ENCODE measurements around the gene ATP5PD. TPM values are rescaled to one million over a fixed set of nuclear protein-coding genes. Genes with fewer than 3 reads are reported as not detected.

Gene ATP5PD
- total and polyA plus RNA-seq, 2 of the 13 experiments (the other 11 are each of a cell fraction or from before 2014, with no cell fraction given), result 158 to 428 TPM

DNA sequence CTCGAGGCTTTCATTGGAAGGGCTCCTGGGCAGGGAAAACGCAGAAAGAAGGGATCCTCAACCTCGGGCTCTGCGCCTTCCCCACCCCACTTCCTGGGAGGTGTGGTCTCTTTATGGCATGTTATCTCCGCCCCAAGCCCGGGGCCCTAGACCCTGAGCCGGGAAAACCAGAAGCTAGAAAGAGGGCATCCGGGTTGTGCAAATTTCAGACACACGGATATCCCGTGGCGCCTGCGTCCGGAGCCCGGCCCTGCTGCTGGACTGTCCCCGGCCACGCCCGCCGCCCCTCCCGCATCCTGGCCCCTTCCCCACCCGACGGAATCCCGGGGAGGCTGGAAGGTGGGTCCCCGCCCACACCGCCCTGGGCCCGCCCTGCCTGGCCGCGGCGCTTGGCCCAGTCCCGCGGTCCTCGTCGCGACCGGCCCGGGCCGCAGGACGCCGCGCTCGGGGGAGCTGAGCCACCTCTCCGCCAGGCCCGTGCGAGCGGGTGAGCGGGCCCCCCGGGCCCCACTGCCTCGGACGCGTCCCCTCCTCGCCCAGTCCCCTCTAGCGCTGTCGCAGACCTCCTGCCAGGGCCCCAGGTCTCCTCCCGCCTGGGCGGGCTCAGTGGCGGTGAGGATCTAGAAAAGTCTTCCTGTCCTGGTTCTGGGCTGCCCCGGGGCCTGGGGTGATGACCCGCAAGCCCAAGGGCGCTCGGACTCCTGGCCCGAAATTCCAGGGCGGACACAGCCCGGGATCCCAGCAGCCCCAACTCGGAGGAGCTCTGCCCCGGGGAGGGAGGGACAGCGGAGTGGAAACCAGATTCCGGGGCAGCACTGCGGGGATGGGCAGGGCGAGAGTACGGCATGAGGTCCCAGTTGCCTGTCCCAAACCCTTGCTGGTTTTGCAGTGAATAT lies 41.0 kb upstream of the ATP5PD start, which contains the start of gene SLC16A5 (continued):
- TF ChIP-seq, protein P1, sequence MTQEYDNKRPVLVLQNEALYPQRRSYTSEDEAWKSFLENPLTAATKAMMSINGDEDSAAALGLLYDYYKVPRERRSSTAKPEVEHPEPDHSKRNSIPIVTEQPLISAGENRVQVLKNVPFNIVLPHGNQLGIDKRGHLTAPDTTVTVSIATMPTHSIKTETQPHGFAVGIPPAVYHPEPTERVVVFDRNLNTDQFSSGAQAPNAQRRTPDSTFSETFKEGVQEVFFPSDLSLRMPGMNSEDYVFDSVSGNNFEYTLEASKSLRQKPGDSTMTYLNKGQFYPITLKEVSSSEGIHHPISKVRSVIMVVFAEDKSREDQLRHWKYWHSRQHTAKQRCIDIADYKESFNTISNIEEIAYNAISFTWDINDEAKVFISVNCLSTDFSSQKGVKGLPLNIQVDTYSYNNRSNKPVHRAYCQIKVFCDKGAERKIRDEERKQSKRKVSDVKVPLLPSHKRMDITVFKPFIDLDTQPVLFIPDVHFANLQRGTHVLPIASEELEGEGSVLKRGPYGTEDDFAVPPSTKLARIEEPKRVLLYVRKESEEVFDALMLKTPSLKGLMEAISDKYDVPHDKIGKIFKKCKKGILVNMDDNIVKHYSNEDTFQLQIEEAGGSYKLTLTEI (CRISPR knock-in tag; conservative IDR thresholded peaks at IDR 0.05), result no peak
- TF ChIP-seq MEF2D (CRISPR knock-in tag; IDR thresholded peaks at IDR 0.05) (no peak; the same call in 1 of the 2 replicates), TCF7 (IDR thresholded peaks at IDR 0.05; ENCODE audit: low read depth) (no peak), NFE2L2 (IDR thresholded peaks at IDR 0.05; ENCODE audit: low read length) (no peak), ZNF234 (CRISPR knock-in tag; conservative IDR thresholded peaks at IDR 0.05) (no peak), NCOA5 (CRISPR knock-in tag; IDR thresholded peaks at IDR 0.05) (no peak), KLF11 (CRISPR knock-in tag; IDR thresholded peaks at IDR 0.05) (no peak), MED8 (CRISPR knock-in tag; IDR thresholded peaks at IDR 0.05; ENCODE audit: insufficient replicate concordance) (no peak), ZNF138 (CRISPR knock-in tag; IDR thresholded peaks at IDR 0.05; ENCODE audit: low read depth) (no peak), FOXM1 (CRISPR knock-in tag; IDR thresholded peaks at IDR 0.05) (no peak), ZFP37 (CRISPR knock-in tag; IDR thresholded peaks at IDR 0.05; ENCODE audit: borderline replicate concordance) (0 out of 2 replicates have a peak, but pooled peaks have one; percentile 65), TOE1 (CRISPR knock-in tag; IDR thresholded peaks at IDR 0.05) (no peak), ZNF180 (CRISPR knock-in tag; IDR thresholded peaks at IDR 0.05; ENCODE audit: borderline replicate concordance, low read depth) (no peak), ZNF510 (CRISPR knock-in tag; IDR thresholded peaks at IDR 0.05; ENCODE audit: low read depth) (no peak), HMG20A (CRISPR knock-in tag; IDR thresholded peaks at IDR 0.05; ENCODE audit: borderline replicate concordance) (peak; percentile 25; the same call in 1 of the 2 replicates), ZBTB38 (CRISPR knock-in tag; IDR thresholded peaks at IDR 0.05) (no peak), PAX8 (CRISPR knock-in tag; IDR thresholded peaks at IDR 0.05; ENCODE audit: borderline replicate concordance) (no peak; the same call in 1 of the 2 replicates), ZFP36L1 (CRISPR knock-in tag; IDR thresholded peaks at IDR 0.05) (no peak), NCOA2 (CRISPR knock-in tag; IDR thresholded peaks at IDR 0.05) (0 out of 2 replicates have a peak, but pooled peaks have one; percentile 23), SAFB2 (CRISPR knock-in tag; IDR thresholded peaks at IDR 0.05; ENCODE audit: borderline replicate concordance, low read depth) (no peak), ZNF607 (CRISPR knock-in tag; IDR thresholded peaks at IDR 0.05; ENCODE audit: borderline replicate concordance) (peak; percentile 70; the same call in 1 of the 2 replicates)
- TF ChIP-seq, protein P2, sequence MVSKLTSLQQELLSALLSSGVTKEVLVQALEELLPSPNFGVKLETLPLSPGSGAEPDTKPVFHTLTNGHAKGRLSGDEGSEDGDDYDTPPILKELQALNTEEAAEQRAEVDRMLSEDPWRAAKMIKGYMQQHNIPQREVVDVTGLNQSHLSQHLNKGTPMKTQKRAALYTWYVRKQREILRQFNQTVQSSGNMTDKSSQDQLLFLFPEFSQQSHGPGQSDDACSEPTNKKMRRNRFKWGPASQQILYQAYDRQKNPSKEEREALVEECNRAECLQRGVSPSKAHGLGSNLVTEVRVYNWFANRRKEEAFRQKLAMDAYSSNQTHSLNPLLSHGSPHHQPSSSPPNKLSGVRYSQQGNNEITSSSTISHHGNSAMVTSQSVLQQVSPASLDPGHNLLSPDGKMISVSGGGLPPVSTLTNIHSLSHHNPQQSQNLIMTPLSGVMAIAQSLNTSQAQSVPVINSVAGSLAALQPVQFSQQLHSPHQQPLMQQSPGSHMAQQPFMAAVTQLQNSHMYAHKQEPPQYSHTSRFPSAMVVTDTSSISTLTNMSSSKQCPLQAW (CRISPR knock-in tag; IDR thresholded peaks at IDR 0.05), result no peak
- TF ChIP-seq, protein P3, sequence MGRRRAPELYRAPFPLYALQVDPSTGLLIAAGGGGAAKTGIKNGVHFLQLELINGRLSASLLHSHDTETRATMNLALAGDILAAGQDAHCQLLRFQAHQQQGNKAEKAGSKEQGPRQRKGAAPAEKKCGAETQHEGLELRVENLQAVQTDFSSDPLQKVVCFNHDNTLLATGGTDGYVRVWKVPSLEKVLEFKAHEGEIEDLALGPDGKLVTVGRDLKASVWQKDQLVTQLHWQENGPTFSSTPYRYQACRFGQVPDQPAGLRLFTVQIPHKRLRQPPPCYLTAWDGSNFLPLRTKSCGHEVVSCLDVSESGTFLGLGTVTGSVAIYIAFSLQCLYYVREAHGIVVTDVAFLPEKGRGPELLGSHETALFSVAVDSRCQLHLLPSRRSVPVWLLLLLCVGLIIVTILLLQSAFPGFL (CRISPR knock-in tag; IDR thresholded peaks at IDR 0.05), result no peak
- TF ChIP-seq, protein P4, sequence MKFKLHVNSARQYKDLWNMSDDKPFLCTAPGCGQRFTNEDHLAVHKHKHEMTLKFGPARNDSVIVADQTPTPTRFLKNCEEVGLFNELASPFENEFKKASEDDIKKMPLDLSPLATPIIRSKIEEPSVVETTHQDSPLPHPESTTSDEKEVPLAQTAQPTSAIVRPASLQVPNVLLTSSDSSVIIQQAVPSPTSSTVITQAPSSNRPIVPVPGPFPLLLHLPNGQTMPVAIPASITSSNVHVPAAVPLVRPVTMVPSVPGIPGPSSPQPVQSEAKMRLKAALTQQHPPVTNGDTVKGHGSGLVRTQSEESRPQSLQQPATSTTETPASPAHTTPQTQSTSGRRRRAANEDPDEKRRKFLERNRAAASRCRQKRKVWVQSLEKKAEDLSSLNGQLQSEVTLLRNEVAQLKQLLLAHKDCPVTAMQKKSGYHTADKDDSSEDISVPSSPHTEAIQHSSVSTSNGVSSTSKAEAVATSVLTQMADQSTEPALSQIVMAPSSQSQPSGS (CRISPR knock-in tag; IDR thresholded peaks at IDR 0.05), result no peak
